ENCODE results near the gene RFX1. TPM values are rescaled to one million over a fixed set of nuclear protein-coding genes. Genes with fewer than 3 reads are reported as not detected.

The RFX1 gene
- total and polyA plus RNA-seq, 2 of the 13 experiments (the other 11 are each of a cell fraction or from before 2014, with no cell fraction given): 1.1 to 1.3 TPM

DNA sequence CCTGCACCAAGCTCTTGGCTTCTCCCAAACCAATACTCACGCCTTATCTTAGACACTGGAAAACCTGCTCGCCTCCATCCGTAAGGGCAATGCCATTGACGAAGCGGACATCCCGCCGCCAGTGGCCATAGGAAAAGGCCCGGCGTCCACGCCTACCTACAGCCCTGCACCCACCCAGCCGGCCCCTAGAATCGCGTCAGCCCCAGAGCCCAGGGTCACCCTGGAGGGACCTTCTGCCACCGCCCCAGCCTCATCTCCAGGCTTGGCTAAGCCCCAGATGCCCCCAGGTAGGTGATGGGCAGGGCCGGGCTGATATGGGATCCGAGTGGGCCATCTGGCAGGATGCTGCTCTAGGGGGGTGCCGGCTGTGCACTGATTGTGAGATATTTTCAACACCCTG is 92.8 kb downstream of the RFX1 start:
- no peaks in the 10 kb centered on the region for H3K79me2 ChIP-seq (ENCODE audit: insufficient read depth, low read length)
- peaks cover 8 to 34% of the 10 kb centered on the region in 2 experiments; a peak in 4 of 5 replicates for H3K36me3 ChIP-seq (replicated peaks in 1 of 2; ENCODE audit: control insufficient read depth in 1 of 2, insufficient read depth in 2 of 2, low read length in 2 of 2)
- 98% methylated on average over 11 of the region's 17 CpGs for WGBS (ENCODE audit: low lambda C conversion rate)
- BruUV-seq (replicated peaks): no TSS peak
- H4K20me1 ChIP-seq (ENCODE audit: insufficient read depth, low read length): no peaks in the 10 kb centered on the region
- H2AFZ ChIP-seq (ENCODE audit: low read length): no peak overlapping the region
- DNase-seq (ENCODE audit: low spot score) (no peak), FAIRE-seq (no peak), ATAC-seq (no peak)
- H3K4me2 ChIP-seq (ENCODE audit: low read depth, low read length): no peak overlapping the region
- in situ Hi-C loops (cut with HindIII; ENCODE audit: extremely low pct_ligation_motif_present, low pct_unique_long_range_greater_than_20kb): no loop called here
- no peak overlapping the region for H3K4me3 ChIP-seq (replicated peaks in 1 of 3; ENCODE audit: insufficient read depth in 1 of 3, low read depth in 2 of 3, low read length in 3 of 3)
- H3K4me1 ChIP-seq (ENCODE audit: insufficient read depth, low read length): no peaks in the 10 kb centered on the region
- TF ChIP-seq ZNF430 (CRISPR knock-in tag; IDR thresholded peaks at IDR 0.05) (no peak), ZNF772 (CRISPR knock-in tag; IDR thresholded peaks at IDR 0.05) (no peak), AGO2 (optimal IDR thresholded peaks at IDR 0.05; ENCODE audit: low read depth, low read length) (peak; percentile 32)
- intact Hi-C loops (cut with micrococcal nuclease; ENCODE audit: unreplicated experiment): no loop called here
- H3K27me3 ChIP-seq (ENCODE audit: control insufficient read depth in 1 of 2, insufficient read depth in 2 of 2, low read length in 2 of 2): no peaks in the 10 kb centered on the region
- H3K9ac ChIP-seq (ENCODE audit: insufficient read depth, low read depth, low read length): no peak overlapping the region
- ChIA-PET CTCF (ENCODE audit: low intra/inter-chr PET ratio, low total read pairs) (no interaction called here), POLR2A (no interaction called here)
- no peaks in the 10 kb centered on the region for H3K9me3 ChIP-seq (ENCODE audit: low read length)
- no peak overlapping the region for H3K27ac ChIP-seq (ENCODE audit: extremely low read length, insufficient read depth, low read length)

Other genes with a start within 250 kb of the RFX1 start
- 15.3 and 20.1 TPM in 2 replicates for gene MRI1, start 241.8 kb downstream of the RFX1 start, total RNA-seq (2016; rRNA removed; fragmentation: Illumina TruSeq; extraction: Trizol)
- gene MRI1, start 241.8 kb downstream of the RFX1 start, polyA plus RNA-seq (2011; rRNA removed): 20.6 and 27.7 TPM in 2 replicates
- gene C19orf53, start 231.9 kb downstream of the RFX1 start, total RNA-seq (2016; rRNA removed; fragmentation: Illumina TruSeq; extraction: Trizol): 127 and 129 TPM in 2 replicates
- 130 and 154 TPM in 2 replicates for gene C19orf53, start 231.9 kb downstream of the RFX1 start, polyA plus RNA-seq (2011; rRNA removed)
- gene ZSWIM4, start 210.9 kb downstream of the RFX1 start, total RNA-seq (2016; rRNA removed; fragmentation: Illumina TruSeq; extraction: Trizol): 0.27 and 0.33 TPM in 2 replicates
- 0.86 and 1.8 TPM in 2 replicates for gene ZSWIM4, start 210.9 kb downstream of the RFX1 start, polyA plus RNA-seq (2011; rRNA removed)
- not detected in 2 replicates for gene NANOS3, start 129.2 kb downstream of the RFX1 start, total RNA-seq (2016; rRNA removed; fragmentation: Illumina TruSeq; extraction: Trizol)
- gene NANOS3, start 129.2 kb downstream of the RFX1 start, polyA plus RNA-seq (2011; rRNA removed): 0.21 TPM in 1 of 2 replicates, not detected in the other
- gene BRME1, start 100.2 kb downstream of the RFX1 start, total RNA-seq (2016; rRNA removed; fragmentation: Illumina TruSeq; extraction: Trizol): 0.84 and 1.5 TPM in 2 replicates
- 0.74 and 0.91 TPM in 2 replicates for gene BRME1, start 100.2 kb downstream of the RFX1 start, polyA plus RNA-seq (2011; rRNA removed)
- 6.4 and 9.7 TPM in 2 replicates for gene CC2D1A, start 100.1 kb downstream of the RFX1 start, total RNA-seq (2016; rRNA removed; fragmentation: Illumina TruSeq; extraction: Trizol)
- gene CC2D1A, start 100.1 kb downstream of the RFX1 start, polyA plus RNA-seq (2011; rRNA removed): 11.5 and 17.0 TPM in 2 replicates
- gene PODNL1, start 67.9 kb downstream of the RFX1 start, total RNA-seq (2016; rRNA removed; fragmentation: Illumina TruSeq; extraction: Trizol): not detected in 2 replicates
- 0.18 TPM in 1 of 2 replicates, not detected in the other for gene PODNL1, start 67.9 kb downstream of the RFX1 start, polyA plus RNA-seq (2011; rRNA removed)
- gene DCAF15, start 53.8 kb downstream of the RFX1 start, total RNA-seq (2016; rRNA removed; fragmentation: Illumina TruSeq; extraction: Trizol): 8.5 and 14.0 TPM in 2 replicates
- gene DCAF15, start 53.8 kb downstream of the RFX1 start, polyA plus RNA-seq (2011; rRNA removed): 13.5 and 13.6 TPM in 2 replicates
- gene RLN3, start 21.8 kb upstream of the RFX1 start, total RNA-seq (2016; rRNA removed; fragmentation: Illumina TruSeq; extraction: Trizol): not detected in 2 replicates
- gene RLN3, start 21.8 kb upstream of the RFX1 start, polyA plus RNA-seq (2011; rRNA removed): not detected in 2 replicates
- gene IL27RA, start 25.4 kb upstream of the RFX1 start, total RNA-seq (2016; rRNA removed; fragmentation: Illumina TruSeq; extraction: Trizol): 3.4 and 8.1 TPM in 2 replicates
- gene IL27RA, start 25.4 kb upstream of the RFX1 start, polyA plus RNA-seq (2011; rRNA removed): 3.5 and 5.4 TPM in 2 replicates
- 2.4 and 2.5 TPM in 2 replicates for gene PALM3, start 55.8 kb upstream of the RFX1 start, total RNA-seq (2016; rRNA removed; fragmentation: Illumina TruSeq; extraction: Trizol)
- 0.79 and 1.0 TPM in 2 replicates for gene PALM3, start 55.8 kb upstream of the RFX1 start, polyA plus RNA-seq (2011; rRNA removed)
- 5.2 and 5.4 TPM in 2 replicates for gene MISP3, start 66.5 kb upstream of the RFX1 start, total RNA-seq (2016; rRNA removed; fragmentation: Illumina TruSeq; extraction: Trizol)
- gene MISP3, start 66.5 kb upstream of the RFX1 start, polyA plus RNA-seq (2011; rRNA removed): 2.5 and 3.4 TPM in 2 replicates
- gene C19orf67, start 79.5 kb upstream of the RFX1 start, total RNA-seq (2016; rRNA removed; fragmentation: Illumina TruSeq; extraction: Trizol): 0.11 TPM in 1 of 2 replicates, not detected in the other
- gene C19orf67, start 79.5 kb upstream of the RFX1 start, polyA plus RNA-seq (2011; rRNA removed): 0.32 and 0.69 TPM in 2 replicates
- gene SAMD1, start 84.4 kb upstream of the RFX1 start, total RNA-seq (2016; rRNA removed; fragmentation: Illumina TruSeq; extraction: Trizol): 27.0 and 45.0 TPM in 2 replicates
- gene SAMD1, start 84.4 kb upstream of the RFX1 start, polyA plus RNA-seq (2011; rRNA removed): 17.5 and 18.9 TPM in 2 replicates
- 11.0 and 14.0 TPM in 2 replicates for gene PRKACA, start 111.4 kb upstream of the RFX1 start, total RNA-seq (2016; rRNA removed; fragmentation: Illumina TruSeq; extraction: Trizol)
- 18.2 and 22.9 TPM in 2 replicates for gene PRKACA, start 111.4 kb upstream of the RFX1 start, polyA plus RNA-seq (2011; rRNA removed)
- 21.9 and 24.8 TPM in 2 replicates for gene ASF1B, start 130.3 kb upstream of the RFX1 start, total RNA-seq (2016; rRNA removed; fragmentation: Illumina TruSeq; extraction: Trizol)
- 14.8 and 18.2 TPM in 2 replicates for gene ASF1B, start 130.3 kb upstream of the RFX1 start, polyA plus RNA-seq (2011; rRNA removed)
- 0.41 and 0.49 TPM in 2 replicates for gene ADGRL1, start 199.8 kb upstream of the RFX1 start, total RNA-seq (2016; rRNA removed; fragmentation: Illumina TruSeq; extraction: Trizol)
- gene ADGRL1, start 199.8 kb upstream of the RFX1 start, polyA plus RNA-seq (2011; rRNA removed): 1.7 and 1.9 TPM in 2 replicates